GM23248 (cell line): ENCODE measurements around the gene DTNA.

Source experiments
- EZH2 ChIP-seq: fragments of 200-600 bp; sonication (generic); IDR thresholded peaks from 2 replicates; pipeline ENCODE4 v1.6.1; 2018; ENCODE audit warnings: antibody characterized with exemption, mild to moderate bottlenecking; ENCODE audit not compliant: insufficient read depth, poor library complexity, severe bottlenecking
- EZH2phosphoT487 ChIP-seq: fragments of 200-600 bp; sonication (generic); IDR thresholded peaks from 2 replicates; pipeline ENCODE4 v1.6.1; 2018; ENCODE audit warnings: antibody characterized with exemption, moderate library complexity, mild to moderate bottlenecking, low read depth; ENCODE audit not compliant: insufficient read depth

DNA sequence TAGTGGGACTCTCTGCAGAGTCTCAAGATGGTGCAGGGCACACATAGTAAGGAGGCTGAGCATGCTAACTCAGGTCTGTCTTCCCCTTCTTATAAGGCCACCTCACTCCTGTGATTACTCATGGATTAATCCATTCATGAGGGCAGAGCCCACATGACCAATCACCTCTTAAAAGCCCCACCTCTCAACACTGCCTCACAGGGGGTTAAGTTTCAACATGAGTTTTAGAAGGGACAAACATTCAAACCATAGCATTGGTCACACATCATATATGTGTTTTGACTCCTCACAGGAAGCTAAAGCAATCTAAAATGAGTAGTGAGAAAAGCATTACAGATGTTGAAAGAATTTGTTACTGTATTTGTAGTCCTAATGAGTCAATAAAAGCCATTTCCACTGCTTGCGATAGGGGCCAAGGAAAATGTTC is 57.5 kb downstream of the DTNA start:
- TF ChIP-seq EZH2, result no peak
- TF ChIP-seq EZH2phosphoT487, result no peak
